Activated CD4-positive, alpha-beta T cell treated with anti-CD3 and anti-CD28 coated beads for 36 hours (primary cell): ENCODE measurements around the gene STX8. TPM values are rescaled to one million over a fixed set of nuclear protein-coding genes. Genes with fewer than 3 reads are reported as not detected.
"Not testable (repeated sequence)": the region's sequence is repeated elsewhere in the genome, so short reads cannot be mapped to it uniquely, and the experiment has no call there.

Experiments used
- ATAC-seq: fragments of 200-7000 bp; cut with Tn5 transposase; one replicate; pipeline ENCODE4 v1.10.0; 2021; ENCODE audit warnings: mild to moderate bottlenecking, moderate library complexity
- CTCF ChIA-PET: fragments of 350-600 bp; sonication (Branson Sonifier 250); formaldehyde crosslinking; loops from one replicate; lab custom pipeline; 2021; ENCODE audit warnings: antibody characterized with exemption; lab: Charles Lee
- POLR2A ChIA-PET: fragments of 350-600 bp; sonication (Branson Sonifier 250); formaldehyde crosslinking; loops from one replicate; lab custom pipeline; 2021; ENCODE audit warnings: antibody characterized with exemption, inconsistent platforms; lab: Charles Lee
- DNase-seq: peaks from one replicate; pipeline ENCODE4 v3.0.0-alpha.2; 2020
- H3K27ac Mint-ChIP-seq: one replicate; pipeline ENCODE4 v1.8.0; 2021; ENCODE audit warnings: mixed read lengths
- H3K27me3 Mint-ChIP-seq: one replicate; pipeline ENCODE4 v1.8.0; 2021; ENCODE audit warnings: mixed read lengths
- H3K36me3 Mint-ChIP-seq: one replicate; pipeline ENCODE4 v1.8.0; 2021; ENCODE audit warnings: low read depth, mixed read lengths
- H3K4me1 Mint-ChIP-seq: one replicate; pipeline ENCODE4 v1.8.0; 2021; ENCODE audit warnings: mixed read lengths
- H3K4me3 Mint-ChIP-seq: one replicate; pipeline ENCODE4 v1.8.0; 2021; ENCODE audit warnings: mild to moderate bottlenecking, moderate library complexity, mixed read lengths
- H3K9me3 Mint-ChIP-seq: one replicate; pipeline ENCODE4 v1.8.0; 2021; ENCODE audit warnings: low read depth, mixed read lengths
- intact Hi-C, 2 experiments: fragments of 100-400 bp; cut with DNase I in 1 of 2; cut with micrococcal nuclease in 1 of 2; formaldehyde crosslinking; loops; one replicate each; pipeline versions ENCODE4 v1.14.2 to v1.15.1; 2022 to 2024; cut with DNase I, micrococcal nuclease
- total RNA-seq, 2 experiments: library from RNA; stranded (reverse); gene quantifications; one replicate each; pipeline ENCODE4 v1.2.3, GENCODE V29; 2021

Gene STX8
- total RNA-seq, 2 experiments from 2014 or later: 65.7 to 87.7 TPM

- no peaks in the 10 kb centered on the region for H3K36me3 Mint-ChIP-seq
- DNase-seq (no peak), ATAC-seq (no peak)
- intact Hi-C loops: no loop called here
- H3K9me3 Mint-ChIP-seq: peaks cover 10% of the 10 kb centered on the region
- no peak overlapping the region for H3K27ac Mint-ChIP-seq
- POLR2A ChIA-PET: no interaction called here
- no peak overlapping the region for H3K4me3 Mint-ChIP-seq
- H3K27me3 Mint-ChIP-seq: peaks cover 2% of the 10 kb centered on the region
- H3K4me1 Mint-ChIP-seq: no peaks in the 10 kb centered on the region
- CTCF ChIA-PET: interaction anchor here (0.6 to 2.3 kb wide), 2 partner anchors 11 to 12 kb away, joined by 3 to 7 read pairs; partner anchors contain the start of gene CFAP52
These were observed 12.5 kb upstream of the STX8 start for GRCh38 chr17:9587969-9588656.

DNA sequence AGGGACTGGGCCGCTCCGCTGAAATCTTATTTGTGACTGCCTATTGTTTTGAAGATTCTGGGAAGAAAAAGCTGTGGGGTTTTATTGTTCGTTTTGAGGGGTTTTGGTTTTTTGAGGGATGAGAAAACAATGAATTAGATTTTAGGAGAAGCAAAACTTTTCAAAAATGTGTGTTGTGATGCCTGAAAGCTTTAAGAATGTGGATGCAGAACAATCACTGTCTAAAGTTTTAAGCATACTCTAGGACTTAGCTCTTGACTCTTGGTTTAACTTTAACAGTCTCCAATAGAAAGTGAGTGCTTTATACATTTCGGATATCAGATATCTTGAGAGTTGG, 1.7 kb upstream of the STX8 start:
- Mint-ChIP-seq H3K27me3 (no peaks in the 10 kb centered on the region), H3K27ac (no peak overlapping the region), H3K4me3 (peak overlapping the region; percentile 92), H3K36me3 (no peaks in the 10 kb centered on the region), H3K4me1 (peaks cover 15% of the 10 kb centered on the region), H3K9me3 (peaks cover 1% of the 10 kb centered on the region)
- DNase-seq: no peak
- ATAC-seq: no peak
- intact Hi-C loops: loop anchor here (2.0 to 5.0 kb wide), 4 partner anchors 67 to 1120 kb away; partner anchors contain the start of genes ADPRM (in 1 of the 2), SCO1 (in 1 of the 2) and USP43 (in 1 of the 2)
- POLR2A ChIA-PET: no interaction called here
- CTCF ChIA-PET: interaction anchor here (0.6 to 2.3 kb wide), 11 partner anchors 9 to 584 kb away, joined by 3 to 7 read pairs (median 4); no protein-coding TSS in a partner anchor

DNA sequence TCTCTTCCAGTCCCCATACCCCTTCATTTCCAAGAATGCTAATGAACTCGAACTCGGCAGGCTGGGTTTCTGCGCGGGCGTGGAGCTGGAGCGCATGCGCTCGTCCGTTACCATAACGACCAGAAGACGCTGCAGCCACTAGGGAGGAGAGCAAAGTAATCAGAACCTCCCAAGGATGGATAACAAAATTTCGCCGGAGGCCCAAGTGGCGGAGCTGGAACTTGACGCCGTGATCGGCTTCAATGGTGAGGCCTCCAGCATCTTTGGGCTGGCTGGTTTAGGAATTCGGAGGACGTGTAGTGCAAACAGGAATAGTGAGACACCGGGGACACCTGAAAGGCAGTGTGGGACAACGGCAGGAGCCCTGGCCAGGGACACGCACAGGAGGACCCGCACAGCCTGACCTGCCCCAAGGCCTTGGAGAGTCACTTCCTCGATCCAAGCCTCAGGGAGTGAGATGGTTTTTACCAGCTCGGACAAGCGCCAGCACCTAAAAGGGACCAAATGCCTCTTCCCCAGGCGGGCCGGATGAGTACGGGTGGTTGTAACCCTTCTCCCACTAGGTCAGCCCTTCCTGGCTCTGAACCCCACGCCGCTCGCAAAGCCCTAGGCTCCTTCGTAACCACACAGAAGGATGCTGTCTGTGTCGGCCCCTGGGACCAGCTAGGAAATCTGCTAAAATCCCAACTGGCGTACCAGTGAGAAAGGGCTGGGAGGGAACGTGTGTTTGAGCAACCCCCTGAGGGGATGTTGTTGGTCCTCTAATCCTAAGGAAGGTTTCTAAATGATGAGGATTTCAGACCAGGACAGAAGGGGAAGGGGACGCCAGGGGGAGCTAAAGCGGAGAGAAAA, 1.1 kb upstream of the STX8 start, which contains the start of gene CFAP52:
Gene CFAP52, plus strand, starts transcription at position 122 of the 852 bp plus-strand sequence. Its CDS starts 54 bp downstream, at position 176.
- H3K36me3 Mint-ChIP-seq: no peaks in the 10 kb centered on the region
- H3K4me3 Mint-ChIP-seq: peak within 1 kb of the TSS; percentile 92
- DNase-seq (peak; percentile 86), ATAC-seq (peak; percentile 82)
- ChIA-PET CTCF (interaction anchor here (0.6 to 2.3 kb wide), 16 partner anchors 10 to 695 kb away, joined by 3 to 7 read pairs (median 3); no protein-coding TSS in a partner anchor), POLR2A (no interaction called here)
- peaks cover 1% of the 10 kb centered on the region for H3K9me3 Mint-ChIP-seq
- peaks cover 15% of the 10 kb centered on the region for H3K4me1 Mint-ChIP-seq
- peak within 1 kb of the TSS; percentile 77 for H3K27ac Mint-ChIP-seq
- H3K27me3 Mint-ChIP-seq: no peaks in the 10 kb centered on the region
- intact Hi-C loops: loop anchor here (2.0 to 5.0 kb wide), 4 partner anchors 68 to 1121 kb away; partner anchors contain the start of genes ADPRM (in 1 of the 2), SCO1 (in 1 of the 2) and USP43 (in 1 of the 2)

GRCh38 chr17:9571201-9571600, 4.4 kb downstream of the STX8 start:
- H3K4me3 Mint-ChIP-seq: no peak overlapping the region
- CTCF ChIA-PET: no interaction called here
- peaks cover 18% of the 10 kb centered on the region for H3K36me3 Mint-ChIP-seq
- no peaks in the 10 kb centered on the region for H3K27me3 Mint-ChIP-seq
- peaks cover 1% of the 10 kb centered on the region for H3K9me3 Mint-ChIP-seq
- POLR2A ChIA-PET: no interaction called here
- peaks cover 17% of the 10 kb centered on the region for H3K4me1 Mint-ChIP-seq
- DNase-seq (no peak), ATAC-seq (no peak)
- H3K27ac Mint-ChIP-seq: no peak overlapping the region
- intact Hi-C loops: no loop called here

DNA sequence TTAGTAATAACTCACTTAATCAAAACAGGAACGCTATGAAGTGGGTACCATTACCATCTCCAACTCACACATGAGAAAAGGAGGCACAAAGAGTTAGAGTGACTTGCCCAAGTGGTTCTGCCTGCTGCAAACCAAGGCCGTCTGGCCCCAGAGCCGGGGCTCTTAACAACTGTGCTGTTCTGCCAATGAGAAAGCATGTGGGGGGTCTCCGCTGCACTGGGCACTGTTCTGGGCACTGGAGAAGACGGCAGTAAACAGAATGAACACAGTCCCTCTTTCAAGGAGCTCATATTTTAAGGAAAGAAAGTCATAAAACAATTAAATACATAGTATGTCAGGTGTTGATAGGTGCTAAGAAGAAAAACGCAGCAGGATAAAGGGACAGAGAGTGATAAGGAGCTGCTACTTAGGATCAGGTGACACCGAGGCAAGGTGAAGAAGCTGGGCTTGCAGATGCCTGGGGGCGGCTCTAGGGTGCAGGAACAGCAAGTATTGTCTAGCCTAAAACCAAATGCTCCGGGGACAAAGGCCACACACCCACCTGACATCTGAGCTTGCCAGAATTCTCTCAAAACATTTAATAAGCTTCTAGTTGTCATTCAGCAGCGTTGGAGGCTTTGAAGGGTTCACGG, 6.5 kb downstream of the STX8 start:
- peaks cover 1% of the 10 kb centered on the region for H3K9me3 Mint-ChIP-seq
- peaks cover 27% of the 10 kb centered on the region for H3K36me3 Mint-ChIP-seq
- no peak for ATAC-seq
- no peaks in the 10 kb centered on the region for H3K27me3 Mint-ChIP-seq
- DNase-seq: no peak
- ChIA-PET CTCF (interaction anchor here (0.8 kb wide), 1 partner anchor 15 kb away, joined by 3 read pairs; no protein-coding TSS in a partner anchor), POLR2A (no interaction called here)
- peaks cover 29% of the 10 kb centered on the region for H3K4me1 Mint-ChIP-seq
- intact Hi-C loops: no loop called here
- H3K27ac Mint-ChIP-seq: no peak overlapping the region
- H3K4me3 Mint-ChIP-seq: no peak overlapping the region

GRCh38 chr17:9568004-9568403, 7.6 kb downstream of the STX8 start:
- peaks cover 33% of the 10 kb centered on the region for H3K36me3 Mint-ChIP-seq
- intact Hi-C loops: no loop called here
- ATAC-seq: no peak
- H3K9me3 Mint-ChIP-seq: peaks cover 1% of the 10 kb centered on the region
- H3K27me3 Mint-ChIP-seq: no peaks in the 10 kb centered on the region
- ChIA-PET CTCF (no interaction called here), POLR2A (no interaction called here)
- peaks cover 29% of the 10 kb centered on the region for H3K4me1 Mint-ChIP-seq
- DNase-seq: no peak
- no peak overlapping the region for H3K27ac Mint-ChIP-seq
- no peak overlapping the region for H3K4me3 Mint-ChIP-seq

DNA sequence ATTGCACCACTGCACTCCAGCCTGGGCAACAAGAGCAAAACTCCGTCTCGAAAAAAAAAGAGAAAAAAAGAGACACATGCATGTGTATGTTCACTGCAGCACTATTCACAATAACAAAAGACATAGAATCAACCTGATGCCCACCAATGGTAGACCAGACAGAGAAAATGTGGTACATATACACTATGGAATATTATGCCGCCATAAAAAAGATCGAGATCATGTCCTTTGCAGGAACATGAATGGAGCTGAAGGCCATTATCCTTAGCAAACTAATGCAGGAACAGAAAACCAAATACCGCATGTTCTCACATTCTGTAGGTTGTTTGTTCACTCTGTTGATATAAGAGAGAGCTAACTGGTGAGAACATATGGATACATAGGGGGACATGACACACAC, 8.9 kb downstream of the STX8 start:
- H3K27me3 Mint-ChIP-seq, H3K9me3 Mint-ChIP-seq, DNase-seq, intact Hi-C loops, ATAC-seq, H3K4me3 Mint-ChIP-seq, POLR2A ChIA-PET: not testable (repeated sequence)
- Mint-ChIP-seq H3K36me3 (peaks cover 34% of the 10 kb centered on the region), H3K4me1 (peaks cover 29% of the 10 kb centered on the region), H3K27ac (peak overlapping the region; percentile 11)
- CTCF ChIA-PET: interaction anchor here (0.9 kb wide), 1 partner anchor 16 kb away, joined by 3 read pairs; no protein-coding TSS in a partner anchor

DNA sequence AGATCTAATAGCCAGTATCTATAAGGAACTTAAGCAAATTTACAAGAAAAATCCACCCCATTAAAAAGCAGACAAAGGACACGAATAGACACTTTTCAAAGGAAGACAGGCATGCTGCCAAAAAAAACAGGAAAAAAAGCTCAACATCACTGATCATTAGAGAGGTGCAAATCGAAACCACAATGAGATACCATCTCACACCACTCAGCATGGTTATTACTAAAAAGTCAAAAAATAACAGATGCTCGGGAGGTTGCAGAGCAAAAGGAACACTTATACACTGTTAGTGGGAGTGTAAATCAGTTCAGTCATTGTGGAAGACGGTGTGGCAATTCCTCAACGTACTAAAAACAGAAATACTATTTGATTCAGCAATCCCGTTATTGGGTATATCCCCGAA, 9.6 kb downstream of the STX8 start:
- Mint-ChIP-seq H3K36me3 (peaks cover 34% of the 10 kb centered on the region), H3K27ac (no peak overlapping the region), H3K4me1 (peaks cover 29% of the 10 kb centered on the region), H3K27me3 (no peaks in the 10 kb centered on the region), H3K9me3 (no peaks in the 10 kb centered on the region), H3K4me3 (no peak overlapping the region)
- intact Hi-C loops: no loop called here
- ChIA-PET CTCF (interaction anchor here (1.7 kb wide), 1 partner anchor 9 kb away, joined by 6 read pairs; the partner anchor contains the start of gene STX8), POLR2A (no interaction called here)
- DNase-seq: no peak
- ATAC-seq: no peak

- H3K4me1 Mint-ChIP-seq: peaks cover 29% of the 10 kb centered on the region
- H3K4me3 Mint-ChIP-seq: no peak overlapping the region
- no peak overlapping the region for H3K27ac Mint-ChIP-seq
- H3K9me3 Mint-ChIP-seq: no peaks in the 10 kb centered on the region
- POLR2A ChIA-PET: no interaction called here
- intact Hi-C loops: no loop called here
- ATAC-seq: no peak
- no peaks in the 10 kb centered on the region for H3K27me3 Mint-ChIP-seq
- CTCF ChIA-PET: interaction anchor here (0.5 to 0.8 kb wide), 2 partner anchors 9 to 26 kb away, joined by 3 read pairs; no protein-coding TSS in a partner anchor
- peaks cover 33% of the 10 kb centered on the region for H3K36me3 Mint-ChIP-seq
- DNase-seq: no peak
These were observed 11.5 kb downstream of the STX8 start for GRCh38 chr17:9564104-9564503.

DNA sequence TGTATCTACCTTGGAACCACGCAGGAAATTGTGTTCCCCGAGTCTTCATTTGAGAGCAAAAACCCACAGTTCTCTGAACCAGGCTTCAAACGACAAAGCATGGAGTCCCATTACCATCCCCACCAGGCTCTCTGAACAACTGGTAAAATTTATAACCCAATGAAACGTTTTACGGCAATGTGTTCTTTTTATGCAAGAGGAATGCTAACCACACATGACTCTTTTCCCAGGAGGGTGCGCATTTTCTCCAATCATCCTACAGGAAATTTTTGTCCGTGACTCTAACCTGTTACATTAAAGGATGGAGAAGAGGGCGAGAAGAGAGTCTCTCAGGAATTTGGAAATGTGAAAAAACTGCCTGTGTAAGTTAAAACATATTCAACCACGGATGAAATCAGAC, 17.8 kb downstream of the STX8 start:
- Mint-ChIP-seq H3K9me3 (no peaks in the 10 kb centered on the region), H3K27me3 (no peaks in the 10 kb centered on the region), H3K27ac (no peak overlapping the region), H3K4me3 (no peak overlapping the region), H3K4me1 (no peaks in the 10 kb centered on the region), H3K36me3 (peaks cover 5% of the 10 kb centered on the region)
- CTCF ChIA-PET: interaction anchor here (1.2 kb wide), 1 partner anchor 19 kb away, joined by 4 read pairs; no protein-coding TSS in a partner anchor
- POLR2A ChIA-PET: no interaction called here
- intact Hi-C loops: loop anchor here in 1 of 2 experiments (10.0 kb wide), 1 partner anchor 563 kb away; no protein-coding TSS in a partner anchor
- DNase-seq (no peak), ATAC-seq (no peak)
